ENCODE data around the gene GPR31.

GPR31 gene

DNA sequence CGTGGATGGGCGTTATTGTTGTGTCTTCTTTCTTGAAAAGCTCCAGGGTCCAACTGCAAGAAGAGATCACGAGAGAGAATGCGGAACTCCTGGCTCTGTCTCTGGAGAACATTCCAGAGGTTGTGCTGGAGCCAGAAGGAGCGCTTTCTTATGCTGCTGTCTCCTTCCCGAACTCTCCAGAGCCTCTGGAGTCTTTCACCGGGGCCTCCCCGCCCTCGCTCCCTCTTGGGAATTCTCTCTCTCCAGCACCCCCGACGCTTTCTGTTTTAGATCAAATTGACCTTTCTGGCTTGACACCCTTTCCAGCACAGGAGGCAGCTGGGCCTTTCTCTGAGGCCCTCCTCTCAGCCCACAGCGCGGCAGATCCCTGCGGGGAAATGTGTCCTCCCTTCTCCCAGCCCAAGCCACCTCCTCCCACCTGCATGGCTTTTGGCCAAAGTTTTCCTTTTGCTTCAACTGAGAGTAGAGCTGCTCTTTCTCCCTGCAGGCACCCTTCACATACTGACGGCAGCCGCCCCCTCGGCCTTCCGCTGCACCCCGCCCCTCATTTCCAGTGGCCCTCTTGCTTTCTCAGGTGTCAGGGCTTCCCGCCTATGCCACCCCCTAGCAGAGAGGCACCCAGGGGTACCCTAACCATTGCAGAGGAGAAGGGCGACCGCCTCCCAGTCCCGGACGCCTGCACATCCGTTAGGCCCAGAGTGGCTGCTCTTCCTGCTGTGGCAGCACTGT, 41.5 kb downstream of the GPR31 start:
- DNase-seq, result no peak

DNA sequence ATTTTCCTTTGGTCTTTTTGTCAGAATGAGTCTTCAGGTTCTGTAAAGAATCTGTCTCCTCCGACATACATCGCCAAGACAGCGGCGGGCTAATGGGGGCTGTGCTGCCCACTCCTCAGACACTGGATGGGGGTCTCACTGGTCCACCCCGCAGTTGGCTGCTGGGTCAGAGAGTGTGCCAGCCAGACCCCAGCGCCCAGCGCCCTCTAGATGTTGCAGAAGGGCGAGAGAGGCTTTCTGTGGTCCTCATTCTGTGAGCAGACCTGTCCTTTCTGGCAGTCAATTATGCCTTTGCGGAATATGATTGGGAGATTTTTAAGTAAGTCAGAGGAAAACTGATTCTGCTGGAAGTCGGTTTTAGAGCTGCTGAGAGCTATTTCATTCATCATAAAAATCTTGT, 42.7 kb downstream of the GPR31 start:
- DNase-seq, result no peak

DNA sequence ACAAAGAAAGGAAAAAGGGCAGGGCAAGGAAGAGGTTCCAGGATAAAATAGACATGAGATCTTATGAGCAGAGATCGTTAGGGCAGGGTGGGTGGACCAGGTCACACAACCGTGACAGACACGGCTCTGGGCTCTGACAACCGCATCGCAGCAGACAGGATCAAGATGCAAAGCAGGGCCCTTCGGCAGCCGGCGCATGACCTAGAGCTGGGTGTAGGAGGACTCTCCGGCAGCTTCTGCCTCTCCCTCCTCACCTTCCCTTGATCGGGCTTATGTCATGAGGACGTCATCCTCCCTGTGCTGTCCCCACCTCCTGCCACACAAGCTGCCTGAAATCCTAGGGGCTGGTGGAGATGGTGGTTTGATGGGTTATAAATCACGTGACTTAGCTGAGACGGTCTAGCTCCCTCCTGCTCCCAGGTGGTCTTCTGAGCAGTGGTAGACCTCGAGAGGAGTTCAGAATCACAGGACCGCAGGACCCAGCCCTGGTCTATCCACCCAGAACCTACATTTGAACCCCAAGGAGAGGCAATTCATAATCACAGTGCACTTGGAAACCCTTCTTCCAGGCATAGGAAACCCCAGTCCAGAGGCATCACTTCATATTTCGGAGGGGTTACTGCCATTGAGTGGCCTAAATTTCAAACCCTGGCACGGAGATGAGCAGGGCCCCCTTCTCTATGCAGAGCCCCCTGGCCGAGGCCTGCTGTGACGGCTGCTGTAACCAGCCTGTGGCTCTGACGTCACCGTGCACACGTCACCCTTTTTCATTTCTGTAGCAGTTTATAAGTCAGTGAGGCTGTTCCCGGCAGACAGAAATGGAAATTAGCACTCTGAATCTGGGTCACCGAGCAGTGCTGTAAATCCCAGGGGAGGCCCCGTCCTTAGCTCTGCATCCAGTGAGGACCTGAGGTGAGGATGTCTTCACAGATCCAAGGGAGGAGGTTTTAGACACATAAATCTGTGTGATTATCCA, 43.6 kb downstream of the GPR31 start:
- DNase-seq, result no peak

DNA sequence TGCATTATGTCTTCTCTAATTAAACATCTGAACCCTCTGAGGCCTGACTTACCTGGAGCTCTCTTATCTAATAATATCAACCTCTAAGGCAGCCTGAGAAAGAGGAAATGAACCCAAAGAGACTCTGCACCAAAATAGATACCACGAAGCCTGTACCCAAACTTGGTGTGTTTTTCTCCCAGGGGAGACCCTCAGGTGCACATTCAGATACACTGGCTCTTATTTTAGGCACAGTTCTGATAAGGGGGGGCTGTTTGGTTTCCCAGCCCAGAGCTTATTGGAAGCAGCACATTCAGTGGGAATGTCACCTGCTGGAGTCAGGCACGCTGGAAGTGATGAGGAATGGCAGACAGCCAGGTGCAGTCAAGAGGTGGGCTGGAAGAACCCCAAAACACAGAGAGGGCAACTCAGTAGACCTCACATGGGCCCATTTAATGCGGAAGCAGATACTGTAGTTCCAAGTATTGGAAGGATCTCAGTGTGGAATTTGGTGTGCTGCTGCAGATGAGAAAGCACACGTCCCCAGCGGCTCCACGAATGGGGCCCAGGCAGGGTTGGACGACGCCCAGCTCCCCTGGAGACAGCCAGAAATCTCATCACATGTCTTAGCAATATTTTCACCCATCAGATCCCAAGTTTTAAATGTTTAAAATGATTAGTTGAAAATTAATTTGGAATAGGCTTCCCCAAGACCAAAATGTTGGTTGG, 44.6 kb downstream of the GPR31 start:
- DNase-seq, result no peak

DNA sequence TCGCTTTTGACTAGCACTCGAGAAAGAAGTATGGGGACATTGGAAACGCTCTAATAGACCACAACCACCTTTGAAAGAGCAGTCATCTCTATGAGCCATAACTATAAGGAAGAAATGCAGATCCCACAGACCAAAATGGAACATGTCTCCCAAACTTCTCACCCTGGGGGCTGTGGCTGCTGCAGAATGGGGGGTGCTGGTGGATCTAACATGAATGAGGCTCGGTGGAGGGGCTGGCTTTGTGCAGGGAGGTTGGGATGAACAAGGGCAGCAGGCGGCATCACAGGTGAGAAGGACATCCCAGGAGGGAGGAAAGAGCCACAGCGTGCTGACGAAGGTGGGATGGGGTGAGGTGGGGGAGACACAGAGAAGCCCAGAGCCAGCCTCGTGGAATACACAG, 45.4 kb downstream of the GPR31 start:
- no peak for DNase-seq

DNA sequence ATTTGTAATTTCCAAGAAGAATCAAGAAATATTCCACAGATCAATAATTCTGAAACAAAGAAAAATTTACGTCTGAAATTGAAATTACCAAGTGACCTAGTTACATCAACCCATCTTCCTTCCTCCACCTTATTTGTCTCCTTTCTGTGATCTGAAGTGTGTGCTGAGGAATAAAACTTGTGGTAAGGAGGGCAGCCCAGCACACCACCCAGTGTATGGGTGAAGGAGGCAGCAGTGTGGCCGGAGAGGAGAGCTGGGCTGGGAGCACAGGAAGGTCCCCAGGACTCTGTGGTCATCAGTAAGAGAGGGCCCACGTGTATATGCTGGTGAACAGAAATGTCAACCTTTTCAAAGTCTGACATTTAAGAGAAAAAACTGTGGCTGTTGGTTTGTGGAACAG, 46.2 kb downstream of the GPR31 start:
- no peak for DNase-seq

DNA sequence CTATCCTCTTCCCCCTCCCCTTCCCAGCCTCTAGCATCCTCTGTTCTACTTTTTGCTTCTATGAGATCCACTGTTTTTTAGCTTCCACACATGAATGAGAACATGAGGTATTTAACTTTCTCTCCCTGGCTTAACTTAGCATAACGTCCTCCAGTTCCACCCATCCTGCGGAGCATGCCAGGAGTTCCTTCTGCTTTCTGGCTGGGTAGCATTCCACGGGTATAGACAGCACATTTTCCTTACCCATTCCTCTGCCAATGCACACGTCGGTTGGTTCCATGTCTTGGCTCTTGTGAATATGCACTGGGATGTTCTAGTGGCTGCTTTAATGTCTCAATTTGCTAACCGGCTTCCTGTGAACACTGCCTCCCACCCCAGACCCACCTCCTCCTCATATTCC, 48.1 kb downstream of the GPR31 start:
- DNase-seq, result no peak

DNA sequence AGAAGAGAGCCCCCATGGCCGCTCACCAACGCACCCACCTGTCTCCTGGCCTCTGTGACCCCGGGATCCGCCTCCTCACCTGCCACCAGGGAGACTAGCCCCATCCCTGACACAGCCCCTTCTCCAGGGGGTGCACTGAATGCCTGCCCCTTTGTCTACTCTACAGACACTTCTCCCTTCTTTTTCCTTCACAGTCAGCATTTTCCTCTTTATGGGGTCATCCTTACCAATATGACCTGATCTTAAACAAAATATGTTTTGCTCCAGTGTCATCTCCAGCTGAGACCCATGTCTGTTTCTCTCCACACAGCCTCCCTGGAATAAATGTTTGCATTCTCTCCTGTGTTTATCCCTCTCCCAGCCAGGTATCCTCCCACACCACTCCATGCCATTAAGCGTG, 49.5 kb downstream of the GPR31 start:
- DNase-seq, result no peak

DNA sequence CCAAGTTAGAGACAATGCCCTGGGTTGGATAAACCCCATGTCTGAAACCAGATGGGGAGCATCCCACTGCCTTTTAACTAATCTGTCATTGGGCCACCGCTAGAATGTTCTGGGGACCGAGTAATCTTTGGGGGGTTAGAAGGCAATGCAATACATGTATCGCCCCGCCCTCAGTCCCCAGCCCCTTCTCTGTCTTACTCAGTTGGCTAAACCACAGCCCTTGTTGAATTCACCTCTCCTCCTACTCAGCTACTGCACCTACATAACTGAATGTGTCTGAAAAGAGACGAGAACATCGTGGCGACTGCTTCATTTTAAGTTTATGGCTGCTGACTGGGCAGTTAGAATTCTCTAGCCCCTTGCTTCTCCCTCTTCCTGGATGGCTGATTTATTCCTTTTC, 50.0 kb downstream of the GPR31 start:
- no peak for DNase-seq

DNA sequence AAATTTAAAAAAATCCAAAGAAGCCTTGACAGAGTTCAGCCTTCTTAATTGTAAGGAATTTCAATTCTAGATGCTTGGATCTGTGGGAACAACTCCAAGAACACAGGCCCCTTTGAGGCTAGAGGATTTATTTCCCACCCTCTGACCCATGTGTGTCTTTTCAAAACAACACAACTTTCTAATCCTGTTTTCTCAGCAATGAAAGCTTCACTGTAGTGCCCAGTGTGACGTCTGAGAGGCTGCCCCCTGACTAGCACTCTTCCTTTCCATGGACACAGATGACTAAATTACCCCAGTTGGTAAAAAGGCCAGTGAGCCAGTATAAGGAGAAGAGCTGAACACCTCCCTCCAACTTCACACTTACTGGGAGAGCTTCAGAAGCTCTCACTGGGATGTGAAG, 51.4 kb downstream of the GPR31 start:
- no peak for DNase-seq

All from GDM1 (cell line).